ENCODE measurements around the gene KLF6.

The KLF6 gene

DNA sequence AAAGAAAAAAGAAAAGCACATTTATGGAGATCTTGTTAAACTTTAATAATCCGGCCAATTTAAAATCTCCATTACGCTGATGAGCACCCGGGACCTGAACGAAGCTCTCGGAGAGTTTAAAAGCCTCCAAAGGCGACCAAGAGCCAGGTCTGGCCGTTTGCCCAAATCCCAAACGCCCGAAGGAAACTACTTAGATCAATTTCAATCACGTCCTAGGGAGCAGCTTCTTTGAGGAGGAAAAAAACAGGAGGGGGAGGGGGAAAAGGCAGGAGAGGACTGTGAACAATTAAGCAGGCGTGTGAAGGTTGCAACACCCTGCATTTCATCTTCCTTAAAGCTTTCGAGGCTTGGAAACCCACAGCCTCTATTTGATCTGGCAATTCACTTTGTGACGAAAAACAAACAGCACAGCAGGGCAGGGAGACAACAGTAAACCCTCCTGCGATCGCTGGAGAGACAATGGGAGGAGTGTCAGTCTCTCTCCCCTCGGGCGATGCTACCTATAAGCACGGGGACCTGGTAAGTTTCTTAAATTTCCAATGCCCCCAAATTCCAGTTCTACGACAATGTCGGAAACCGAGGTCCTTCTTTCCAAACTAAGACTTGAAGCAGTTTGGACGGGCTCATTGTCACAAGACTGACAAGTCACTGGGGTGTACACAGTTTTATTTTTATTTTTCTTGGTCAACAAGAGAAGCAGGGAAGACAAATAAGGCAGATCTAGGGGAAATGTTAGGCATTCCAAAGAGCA, 1.2 kb downstream of the KLF6 start (continued):
- TF ChIP-seq, protein P1, sequence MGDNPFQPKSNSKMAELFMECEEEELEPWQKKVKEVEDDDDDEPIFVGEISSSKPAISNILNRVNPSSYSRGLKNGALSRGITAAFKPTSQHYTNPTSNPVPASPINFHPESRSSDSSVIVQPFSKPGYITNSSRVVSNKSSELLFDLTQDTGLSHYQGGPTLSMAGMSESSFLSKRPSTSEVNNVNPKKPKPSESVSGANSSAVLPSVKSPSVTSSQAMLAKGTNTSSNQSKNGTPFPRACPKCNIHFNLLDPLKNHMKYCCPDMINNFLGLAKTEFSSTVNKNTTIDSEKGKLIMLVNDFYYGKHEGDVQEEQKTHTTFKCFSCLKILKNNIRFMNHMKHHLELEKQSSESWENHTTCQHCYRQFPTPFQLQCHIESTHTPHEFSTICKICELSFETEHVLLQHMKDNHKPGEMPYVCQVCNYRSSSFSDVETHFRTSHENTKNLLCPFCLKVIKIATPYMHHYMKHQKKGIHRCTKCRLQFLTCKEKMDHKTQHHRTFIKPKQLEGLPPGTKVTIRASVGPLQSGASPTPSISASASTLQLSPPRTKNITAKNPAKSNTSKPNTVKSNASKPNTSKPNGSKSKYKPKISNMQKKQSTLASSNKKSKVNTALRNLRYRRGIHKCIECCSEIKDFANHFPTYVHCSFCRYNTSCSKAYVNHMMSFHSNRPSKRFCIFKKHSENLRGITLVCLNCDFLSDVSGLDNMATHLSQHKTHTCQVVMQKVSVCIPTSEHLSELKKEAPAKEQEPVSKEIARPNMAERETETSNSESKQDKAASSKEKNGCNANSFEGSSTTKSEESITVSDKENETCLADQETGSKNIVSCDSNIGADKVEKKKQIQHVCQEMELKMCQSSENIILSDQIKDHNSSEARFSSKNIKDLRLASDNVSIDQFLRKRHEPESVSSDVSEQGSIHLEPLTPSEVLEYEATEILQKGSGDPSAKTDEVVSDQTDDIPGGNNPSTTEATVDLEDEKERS (tag by site-specific recombination; IDR thresholded peaks at IDR 0.05) = no peak
- TF ChIP-seq SCRT2 (tag by site-specific recombination; IDR thresholded peaks at IDR 0.05) = no peak
- no peak for TF ChIP-seq YY1 (tag by site-specific recombination; IDR thresholded peaks at IDR 0.05)
- TF ChIP-seq ZNF830 (tag by site-specific recombination; IDR thresholded peaks at IDR 0.05; ENCODE audit: low read depth) = no peak
- no peak for TF ChIP-seq HOXA7 (CRISPR knock-in tag; IDR thresholded peaks at IDR 0.05; ENCODE audit: borderline replicate concordance)
- TF ChIP-seq EGR2 (tag by site-specific recombination; IDR thresholded peaks at IDR 0.05; ENCODE audit: low read depth) = peak; percentile 36; the same call in 1 of the 2 replicates
- TF ChIP-seq ZNF585B (tag by site-specific recombination; IDR thresholded peaks at IDR 0.05) = no peak
- TF ChIP-seq ZNF610 (tag by site-specific recombination; IDR thresholded peaks at IDR 0.05; ENCODE audit: borderline replicate concordance) = peak; percentile 49; the same call in 1 of the 2 replicates
- TF ChIP-seq, protein P2, sequence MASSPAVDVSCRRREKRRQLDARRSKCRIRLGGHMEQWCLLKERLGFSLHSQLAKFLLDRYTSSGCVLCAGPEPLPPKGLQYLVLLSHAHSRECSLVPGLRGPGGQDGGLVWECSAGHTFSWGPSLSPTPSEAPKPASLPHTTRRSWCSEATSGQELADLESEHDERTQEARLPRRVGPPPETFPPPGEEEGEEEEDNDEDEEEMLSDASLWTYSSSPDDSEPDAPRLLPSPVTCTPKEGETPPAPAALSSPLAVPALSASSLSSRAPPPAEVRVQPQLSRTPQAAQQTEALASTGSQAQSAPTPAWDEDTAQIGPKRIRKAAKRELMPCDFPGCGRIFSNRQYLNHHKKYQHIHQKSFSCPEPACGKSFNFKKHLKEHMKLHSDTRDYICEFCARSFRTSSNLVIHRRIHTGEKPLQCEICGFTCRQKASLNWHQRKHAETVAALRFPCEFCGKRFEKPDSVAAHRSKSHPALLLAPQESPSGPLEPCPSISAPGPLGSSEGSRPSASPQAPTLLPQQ (tag by site-specific recombination; IDR thresholded peaks at IDR 0.05) = peak; percentile 54; the same call in 1 of the 2 replicates
- TF ChIP-seq ZNF311 (tag by site-specific recombination; IDR thresholded peaks at IDR 0.05; ENCODE audit: borderline replicate concordance) = no peak
- no peak; the same call in 1 of the 2 replicates for TF ChIP-seq ZBTB48 (tag by site-specific recombination; IDR thresholded peaks at IDR 0.05)
- TF ChIP-seq PRDM1 (tag by site-specific recombination; IDR thresholded peaks at IDR 0.05) = peak; percentile 49; the same call in 1 of the 2 replicates
- TF ChIP-seq, protein P3, sequence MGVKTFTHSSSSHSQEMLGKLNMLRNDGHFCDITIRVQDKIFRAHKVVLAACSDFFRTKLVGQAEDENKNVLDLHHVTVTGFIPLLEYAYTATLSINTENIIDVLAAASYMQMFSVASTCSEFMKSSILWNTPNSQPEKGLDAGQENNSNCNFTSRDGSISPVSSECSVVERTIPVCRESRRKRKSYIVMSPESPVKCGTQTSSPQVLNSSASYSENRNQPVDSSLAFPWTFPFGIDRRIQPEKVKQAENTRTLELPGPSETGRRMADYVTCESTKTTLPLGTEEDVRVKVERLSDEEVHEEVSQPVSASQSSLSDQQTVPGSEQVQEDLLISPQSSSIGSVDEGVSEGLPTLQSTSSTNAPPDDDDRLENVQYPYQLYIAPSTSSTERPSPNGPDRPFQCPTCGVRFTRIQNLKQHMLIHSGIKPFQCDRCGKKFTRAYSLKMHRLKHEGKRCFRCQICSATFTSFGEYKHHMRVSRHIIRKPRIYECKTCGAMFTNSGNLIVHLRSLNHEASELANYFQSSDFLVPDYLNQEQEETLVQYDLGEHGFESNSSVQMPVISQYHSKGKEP (tag by site-specific recombination; IDR thresholded peaks at IDR 0.05) = peak; percentile 81
- 0 out of 2 replicates have a peak, but pooled peaks have one; percentile 16 for TF ChIP-seq ZNF664 (tag by site-specific recombination; IDR thresholded peaks at IDR 0.05)
- peak; percentile 52; the same call in 1 of the 2 replicates for TF ChIP-seq ZNF394 (tag by site-specific recombination; IDR thresholded peaks at IDR 0.05; ENCODE audit: borderline replicate concordance)
- TF ChIP-seq KLF7 (tag by site-specific recombination; IDR thresholded peaks at IDR 0.05; ENCODE audit: borderline replicate concordance) = peak; percentile 62; the same call in 1 of the 2 replicates
- peak; percentile 89 for TF ChIP-seq KLF10 (tag by site-specific recombination; IDR thresholded peaks at IDR 0.05)
- no peak for TF ChIP-seq ZFP37 (tag by site-specific recombination; IDR thresholded peaks at IDR 0.05)
- no peak for TF ChIP-seq ZNF175 (tag by site-specific recombination; IDR thresholded peaks at IDR 0.05)
- TF ChIP-seq ZFP69B (tag by site-specific recombination; IDR thresholded peaks at IDR 0.05) = 0 out of 2 replicates have a peak, but pooled peaks have one; percentile 51
- TF ChIP-seq, protein P4, sequence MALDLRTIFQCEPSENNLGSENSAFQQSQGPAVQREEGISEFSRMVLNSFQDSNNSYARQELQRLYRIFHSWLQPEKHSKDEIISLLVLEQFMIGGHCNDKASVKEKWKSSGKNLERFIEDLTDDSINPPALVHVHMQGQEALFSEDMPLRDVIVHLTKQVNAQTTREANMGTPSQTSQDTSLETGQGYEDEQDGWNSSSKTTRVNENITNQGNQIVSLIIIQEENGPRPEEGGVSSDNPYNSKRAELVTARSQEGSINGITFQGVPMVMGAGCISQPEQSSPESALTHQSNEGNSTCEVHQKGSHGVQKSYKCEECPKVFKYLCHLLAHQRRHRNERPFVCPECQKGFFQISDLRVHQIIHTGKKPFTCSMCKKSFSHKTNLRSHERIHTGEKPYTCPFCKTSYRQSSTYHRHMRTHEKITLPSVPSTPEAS (tag by site-specific recombination; IDR thresholded peaks at IDR 0.05) = peak; percentile 9; the same call in 1 of the 2 replicates
- TF ChIP-seq ZFHX2 (tag by site-specific recombination; conservative IDR thresholded peaks at IDR 0.05) = 0 out of 2 replicates have a peak, but pooled peaks have one; percentile 10
- no peak for TF ChIP-seq ZNF214 (tag by site-specific recombination; IDR thresholded peaks at IDR 0.05; ENCODE audit: borderline replicate concordance)
- no peak for TF ChIP-seq ZNF624 (tag by site-specific recombination; IDR thresholded peaks at IDR 0.05)
- no peak for TF ChIP-seq ZNF701 (tag by site-specific recombination; IDR thresholded peaks at IDR 0.05)
- no peak for TF ChIP-seq ZSCAN23 (tag by site-specific recombination; IDR thresholded peaks at IDR 0.05)
- peak; percentile 80 for TF ChIP-seq ZBTB8A (tag by site-specific recombination; IDR thresholded peaks at IDR 0.05)
- TF ChIP-seq ZNF48 (tag by site-specific recombination; IDR thresholded peaks at IDR 0.05) = no peak
- TF ChIP-seq ZNF747 (tag by site-specific recombination; IDR thresholded peaks at IDR 0.05) = no peak
- TF ChIP-seq, protein P5, sequence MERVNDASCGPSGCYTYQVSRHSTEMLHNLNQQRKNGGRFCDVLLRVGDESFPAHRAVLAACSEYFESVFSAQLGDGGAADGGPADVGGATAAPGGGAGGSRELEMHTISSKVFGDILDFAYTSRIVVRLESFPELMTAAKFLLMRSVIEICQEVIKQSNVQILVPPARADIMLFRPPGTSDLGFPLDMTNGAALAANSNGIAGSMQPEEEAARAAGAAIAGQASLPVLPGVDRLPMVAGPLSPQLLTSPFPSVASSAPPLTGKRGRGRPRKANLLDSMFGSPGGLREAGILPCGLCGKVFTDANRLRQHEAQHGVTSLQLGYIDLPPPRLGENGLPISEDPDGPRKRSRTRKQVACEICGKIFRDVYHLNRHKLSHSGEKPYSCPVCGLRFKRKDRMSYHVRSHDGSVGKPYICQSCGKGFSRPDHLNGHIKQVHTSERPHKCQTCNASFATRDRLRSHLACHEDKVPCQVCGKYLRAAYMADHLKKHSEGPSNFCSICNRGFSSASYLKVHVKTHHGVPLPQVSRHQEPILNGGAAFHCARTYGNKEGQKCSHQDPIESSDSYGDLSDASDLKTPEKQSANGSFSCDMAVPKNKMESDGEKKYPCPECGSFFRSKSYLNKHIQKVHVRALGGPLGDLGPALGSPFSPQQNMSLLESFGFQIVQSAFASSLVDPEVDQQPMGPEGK (tag by site-specific recombination; IDR thresholded peaks at IDR 0.05) = no peak; the same call in 1 of the 2 replicates
- no peak for TF ChIP-seq ZNF433 (tag by site-specific recombination; IDR thresholded peaks at IDR 0.05; ENCODE audit: low read depth)
